HepG2 (cell line): Measurements from ENCODE around the gene RHOBTB3. TPM values are rescaled to one million over a fixed set of nuclear protein-coding genes. Genes with fewer than 3 reads are reported as not detected.

Source experiments
- FOXO1 ChIP-seq: sonication (generic); formaldehyde crosslinking; IDR thresholded peaks from 2 replicates; pipeline ENCODE4 v1.4.0; 2020; ENCODE audit warnings: missing genetic modification reagents
- HNF1B ChIP-seq: sonication (generic); formaldehyde crosslinking; IDR thresholded peaks from 2 replicates; pipeline ENCODE4 v1.5.1; 2020; ENCODE audit warnings: mild to moderate bottlenecking, moderate library complexity, missing genetic modification reagents
- JUN ChIP-seq: sonication (generic); formaldehyde crosslinking; IDR thresholded peaks from 2 replicates; pipeline ENCODE4 v1.4.0; 2020; ENCODE audit warnings: mild to moderate bottlenecking, missing genetic modification reagents
- KDM5B ChIP-seq: sonication (generic); formaldehyde crosslinking; IDR thresholded peaks from 2 replicates; pipeline ENCODE4 v1.4.0; 2020; ENCODE audit warnings: missing genetic modification reagents, mild to moderate bottlenecking, borderline replicate concordance
- MXI1 ChIP-seq: IDR thresholded peaks from 3 replicates; pipeline ENCODE4 v1.6.1; 2012; ENCODE audit warnings: low read depth, low read length, inconsistent platforms, borderline replicate concordance
- RBFOX2 ChIP-seq: fragments of 200-400 bp; formaldehyde crosslinking; IDR thresholded peaks from 2 replicates; pipeline ENCODE4 v1.6.1; 2017; ENCODE audit warnings: low read depth, mild to moderate bottlenecking, low read length
- SMC3 ChIP-seq: IDR thresholded peaks from 2 replicates; pipeline ENCODE4 v1.6.1; 2011; ENCODE audit warnings: low read length, improper control_type of control experiment
- U2AF1 ChIP-seq: fragments of 200-400 bp; formaldehyde crosslinking; optimal IDR thresholded peaks from 2 replicates; pipeline ENCODE3; 2017; ENCODE audit warnings: mild to moderate bottlenecking, low read depth, low read length
- ZNF614 ChIP-seq: IDR thresholded peaks from 2 replicates; pipeline ENCODE4 v1.6.1; 2018; ENCODE audit warnings: missing biosample characterization, missing genetic modification reagents, inconsistent platforms, borderline replicate concordance
- polyA plus RNA-seq, 8 experiments: library from polyadenylated mRNA; depleted of rRNA in 3 of 8; stranded (reverse) in 7 of 8; unstranded in 1 of 8; fragments of >200 nt; fragmentation: Illumina TruSeq in 4 of 8; extraction: Trizol in 4 of 8; gene quantifications; 2 replicates each; pipeline versions ENCODE4 v1.2.1 to v1.2.3, GENCODE V29; 2011 to 2016; ENCODE audit warnings: low read depth in 4 of 8, missing spikeins in 1 of 8, mixed read lengths in 1 of 8; ENCODE audit not compliant: insufficient read depth in 1 of 8
- total RNA-seq, 5 experiments: library from RNA; depleted of rRNA; stranded (reverse); fragments of >200 nt; fragmentation: Illumina TruSeq; extraction: Trizol; gene quantifications; 2 replicates each; pipeline ENCODE4 v1.2.3, GENCODE V29; 2016; ENCODE audit warnings: low read depth in 1 of 5
- TF ChIP-seq, protein P1 (sequence below): IDR thresholded peaks from 2 replicates; pipeline ENCODE4 v1.4.0; 2020; ENCODE audit warnings: mild to moderate bottlenecking, missing genetic modification reagents
- TF ChIP-seq, protein P2 (sequence below): sonication (generic); formaldehyde crosslinking; IDR thresholded peaks from 2 replicates; pipeline ENCODE4 v1.4.0; 2020; ENCODE audit warnings: mild to moderate bottlenecking, missing genetic modification reagents

RHOBTB3 gene
- total and polyA plus RNA-seq, 2 of the 13 experiments (the other 11 are each of a cell fraction or from before 2014, with no cell fraction given), result 31.6 to 35.4 TPM

DNA sequence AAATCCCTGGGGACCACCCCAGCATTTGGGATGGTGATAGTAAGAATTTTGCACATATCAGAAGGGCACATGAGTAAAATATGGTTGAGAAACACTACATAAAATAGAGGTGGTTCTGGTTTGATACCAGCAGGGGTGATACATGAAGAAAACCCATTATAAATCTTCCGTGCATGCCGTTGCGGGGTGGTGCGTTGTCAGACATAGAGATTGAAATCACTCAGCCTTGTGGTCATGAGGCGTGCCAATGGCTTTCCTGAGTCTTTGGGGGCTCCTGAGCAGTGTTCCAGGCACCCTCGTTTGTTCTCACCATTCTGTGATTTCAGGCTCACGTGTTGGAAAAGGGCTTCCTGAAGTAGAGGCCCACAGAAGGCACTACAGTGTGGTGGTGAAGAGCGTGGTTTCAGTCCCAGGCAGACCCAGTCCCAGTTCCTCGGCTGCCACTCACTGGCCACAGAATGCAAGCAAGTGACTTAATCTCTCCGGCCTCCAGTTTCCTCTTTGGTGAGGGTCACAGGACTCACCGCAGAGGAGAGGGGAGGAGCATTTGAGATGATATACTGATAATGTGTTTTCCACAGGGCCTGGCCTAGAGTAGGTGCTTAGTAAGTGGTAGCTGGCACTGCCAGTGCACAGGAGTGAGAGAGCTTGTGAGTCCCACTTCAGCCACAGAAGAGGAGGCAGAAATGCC, 111.9 kb downstream of the RHOBTB3 start (continued):
- TF ChIP-seq, protein P1, sequence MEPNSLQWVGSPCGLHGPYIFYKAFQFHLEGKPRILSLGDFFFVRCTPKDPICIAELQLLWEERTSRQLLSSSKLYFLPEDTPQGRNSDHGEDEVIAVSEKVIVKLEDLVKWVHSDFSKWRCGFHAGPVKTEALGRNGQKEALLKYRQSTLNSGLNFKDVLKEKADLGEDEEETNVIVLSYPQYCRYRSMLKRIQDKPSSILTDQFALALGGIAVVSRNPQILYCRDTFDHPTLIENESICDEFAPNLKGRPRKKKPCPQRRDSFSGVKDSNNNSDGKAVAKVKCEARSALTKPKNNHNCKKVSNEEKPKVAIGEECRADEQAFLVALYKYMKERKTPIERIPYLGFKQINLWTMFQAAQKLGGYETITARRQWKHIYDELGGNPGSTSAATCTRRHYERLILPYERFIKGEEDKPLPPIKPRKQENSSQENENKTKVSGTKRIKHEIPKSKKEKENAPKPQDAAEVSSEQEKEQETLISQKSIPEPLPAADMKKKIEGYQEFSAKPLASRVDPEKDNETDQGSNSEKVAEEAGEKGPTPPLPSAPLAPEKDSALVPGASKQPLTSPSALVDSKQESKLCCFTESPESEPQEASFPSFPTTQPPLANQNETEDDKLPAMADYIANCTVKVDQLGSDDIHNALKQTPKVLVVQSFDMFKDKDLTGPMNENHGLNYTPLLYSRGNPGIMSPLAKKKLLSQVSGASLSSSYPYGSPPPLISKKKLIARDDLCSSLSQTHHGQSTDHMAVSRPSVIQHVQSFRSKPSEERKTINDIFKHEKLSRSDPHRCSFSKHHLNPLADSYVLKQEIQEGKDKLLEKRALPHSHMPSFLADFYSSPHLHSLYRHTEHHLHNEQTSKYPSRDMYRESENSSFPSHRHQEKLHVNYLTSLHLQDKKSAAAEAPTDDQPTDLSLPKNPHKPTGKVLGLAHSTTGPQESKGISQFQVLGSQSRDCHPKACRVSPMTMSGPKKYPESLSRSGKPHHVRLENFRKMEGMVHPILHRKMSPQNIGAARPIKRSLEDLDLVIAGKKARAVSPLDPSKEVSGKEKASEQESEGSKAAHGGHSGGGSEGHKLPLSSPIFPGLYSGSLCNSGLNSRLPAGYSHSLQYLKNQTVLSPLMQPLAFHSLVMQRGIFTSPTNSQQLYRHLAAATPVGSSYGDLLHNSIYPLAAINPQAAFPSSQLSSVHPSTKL (CRISPR knock-in tag), result peak; percentile 69; the same call in 1 of the 2 replicates
- TF ChIP-seq MXI1, result peak; percentile 38; the same call in 1 of the 3 replicates
- TF ChIP-seq FOXO1 (CRISPR knock-in tag), result 0 out of 2 replicates have a peak, but pooled peaks have one; percentile 36
- TF ChIP-seq RBFOX2, result no peak
- TF ChIP-seq, protein P2, sequence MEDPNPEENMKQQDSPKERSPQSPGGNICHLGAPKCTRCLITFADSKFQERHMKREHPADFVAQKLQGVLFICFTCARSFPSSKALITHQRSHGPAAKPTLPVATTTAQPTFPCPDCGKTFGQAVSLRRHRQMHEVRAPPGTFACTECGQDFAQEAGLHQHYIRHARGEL, result no peak
- TF ChIP-seq HNF1B (CRISPR knock-in tag), result peak; percentile 39; the same call in 1 of the 2 replicates
- TF ChIP-seq U2AF1, result peak; percentile 42
- TF ChIP-seq ZNF614, result peak; percentile 64; the same call in 1 of the 2 replicates
- TF ChIP-seq KDM5B (CRISPR knock-in tag), result peak; percentile 59
- peak; percentile 68 for TF ChIP-seq SMC3
- TF ChIP-seq JUN (CRISPR knock-in tag), result no peak
